DOHH2 (cell line): ENCODE measurements around the gene WBP11.

ENCODE experiments used
- CTCF ChIP-seq: fragments of 200-600 bp; sonication (generic); IDR thresholded peaks from one replicate; pipeline ENCODE4 v1.5.1; 2014; ENCODE audit warnings: antibody characterized with exemption, mild to moderate bottlenecking, low read depth, low read length; ENCODE audit not compliant: poor library complexity, severe bottlenecking
- EZH2phosphoT487 ChIP-seq: fragments of 200-600 bp; sonication (generic); IDR thresholded peaks from 2 replicates; pipeline ENCODE4 v1.6.1; 2017; ENCODE audit warnings: borderline replicate concordance, mild to moderate bottlenecking, antibody characterized with exemption, low read length, moderate library complexity, mixed read lengths

- TF ChIP-seq CTCF (peak; percentile 25), EZH2phosphoT487 (no peak)
Observed at GRCh38 chr12:14774906-14775635, 28.2 kb downstream of the WBP11 start.
